Activated CD4-positive, alpha-beta memory T cell treated with anti-CD3 and anti-CD28 coated beads for 36 hours (primary cell): ENCODE measurements around the gene DEGS2. TPM values are rescaled to one million over a fixed set of nuclear protein-coding genes. Genes with fewer than 3 reads are reported as not detected.
"Not testable (repeated sequence)": the region's sequence is repeated elsewhere in the genome, so short reads cannot be mapped to it uniquely, and the experiment has no call there.

Source experiments
- CTCF ChIA-PET: fragments of 350-600 bp; sonication (Branson Sonifier 250); formaldehyde crosslinking; loops from one replicate; lab custom pipeline; 2021; ENCODE audit warnings: antibody characterized with exemption, inconsistent platforms; lab: Charles Lee
- POLR2A ChIA-PET: fragments of 350-600 bp; sonication (Branson Sonifier 250); formaldehyde crosslinking; loops from one replicate; lab custom pipeline; 2021; ENCODE audit warnings: antibody characterized with exemption; lab: Charles Lee
- DNase-seq: peaks from one replicate; pipeline ENCODE4 v3.0.0-alpha.2; 2020
- H3K27ac Mint-ChIP-seq: one replicate; pipeline ENCODE4 v1.8.0; 2021; ENCODE audit warnings: mixed read lengths
- H3K27me3 Mint-ChIP-seq: one replicate; pipeline ENCODE4 v1.8.0; 2021; ENCODE audit warnings: mixed read lengths
- H3K36me3 Mint-ChIP-seq: one replicate; pipeline ENCODE4 v1.8.0; 2021; ENCODE audit warnings: mixed read lengths
- H3K4me1 Mint-ChIP-seq: one replicate; pipeline ENCODE4 v1.8.0; 2021; ENCODE audit warnings: low read depth, mixed read lengths
- H3K4me3 Mint-ChIP-seq: one replicate; pipeline ENCODE4 v1.8.0; 2021; ENCODE audit warnings: mild to moderate bottlenecking, mixed read lengths
- H3K9me3 Mint-ChIP-seq: one replicate; pipeline ENCODE4 v1.8.0; 2021; ENCODE audit warnings: mixed read lengths
- intact Hi-C: fragments of 100-400 bp; cut with micrococcal nuclease; formaldehyde crosslinking; loops from one replicate; pipeline ENCODE4 v1.15.1; 2023
- total RNA-seq, 2 experiments: library from RNA; stranded (reverse); gene quantifications; one replicate each; pipeline ENCODE4 v1.2.3, GENCODE V29; 2021

Gene DEGS2
- 1 to 10 TPM; 1.1 to 1.3 TPM for total RNA-seq

GRCh38 chr14:100159094-100159864 lies at the start of gene DEGS2:
DEGS2 (minus strand) TSS chr14:100159645; CDS start chr14:100159587, 58 bp downstream.
- POLR2A ChIA-PET, result no interaction called here
- H3K9me3 Mint-ChIP-seq, result peaks cover 10% of the 10 kb centered on the region
- intact Hi-C loops, result no loop called here

GRCh38 chr14:100208136-100208535 lies 48.7 kb upstream of the DEGS2 start:
- H3K27me3 Mint-ChIP-seq, DNase-seq, H3K36me3 Mint-ChIP-seq, H3K4me3 Mint-ChIP-seq, H3K27ac Mint-ChIP-seq, H3K9me3 Mint-ChIP-seq, POLR2A ChIA-PET, intact Hi-C loops: not testable (repeated sequence)
- CTCF ChIA-PET, result interaction anchor here (1.2 kb wide), 1 partner anchor 15 kb away, joined by 4 read pairs; no protein-coding TSS in a partner anchor
- peaks cover 12% of the 10 kb centered on the region for H3K4me1 Mint-ChIP-seq

More at GRCh38 chr14:100159094-100159864, at the start of gene DEGS2:
- H3K4me1 Mint-ChIP-seq, result peaks cover 3% of the 10 kb centered on the region
- peaks cover 27% of the 10 kb centered on the region for H3K27me3 Mint-ChIP-seq
- H3K36me3 Mint-ChIP-seq, result peaks cover 5% of the 10 kb centered on the region
- H3K27ac Mint-ChIP-seq, result no peak within 1 kb of the TSS
- CTCF ChIA-PET, result interaction anchor here (1.4 kb wide), 1 partner anchor 34 kb away, joined by 6 read pairs; no protein-coding TSS in a partner anchor
- H3K4me3 Mint-ChIP-seq, result peak within 1 kb of the TSS; percentile 63
- DNase-seq, result peak; percentile 71

GRCh38 chr14:100207588-100207987 lies 48.1 kb upstream of the DEGS2 start:
- DNase-seq, result peak; percentile 20

GRCh38 chr14:100204835-100205167 lies 45.4 kb upstream of the DEGS2 start:
- H3K9me3 Mint-ChIP-seq, H3K4me1 Mint-ChIP-seq, H3K36me3 Mint-ChIP-seq, H3K27me3 Mint-ChIP-seq, DNase-seq, intact Hi-C loops, H3K4me3 Mint-ChIP-seq, H3K27ac Mint-ChIP-seq, POLR2A ChIA-PET: not testable (repeated sequence)
- CTCF ChIA-PET, result interaction anchor here (0.6 to 2.5 kb wide), 2 partner anchors 12 to 1665 kb away, joined by 3 to 17 read pairs; no protein-coding TSS in a partner anchor

More at GRCh38 chr14:100207588-100207987, 48.1 kb upstream of the DEGS2 start:
- H3K27me3 Mint-ChIP-seq, H3K36me3 Mint-ChIP-seq, POLR2A ChIA-PET, H3K4me3 Mint-ChIP-seq, H3K9me3 Mint-ChIP-seq, H3K4me1 Mint-ChIP-seq, intact Hi-C loops, H3K27ac Mint-ChIP-seq: not testable (repeated sequence)
- CTCF ChIA-PET, result interaction anchor here (1.2 kb wide), 1 partner anchor 15 kb away, joined by 4 read pairs; no protein-coding TSS in a partner anchor

GRCh38 chr14:100203962-100204834 lies 44.8 kb upstream of the DEGS2 start:
- POLR2A ChIA-PET, result interaction anchor here (0.8 kb wide), 1 partner anchor 22 kb away, joined by 3 read pairs; no protein-coding TSS in a partner anchor
- Mint-ChIP-seq H3K36me3 (no peaks in the 10 kb centered on the region), H3K4me1 (no peaks in the 10 kb centered on the region), H3K9me3 (no peaks in the 10 kb centered on the region), H3K27ac (no peak overlapping the region), H3K4me3 (no peak overlapping the region), H3K27me3 (peaks cover 2% of the 10 kb centered on the region)
- CTCF ChIA-PET, result interaction anchor here (0.6 to 2.5 kb wide), 4 partner anchors 12 to 1664 kb away, joined by 3 to 17 read pairs (median 4); no protein-coding TSS in a partner anchor
- intact Hi-C loops, result no loop called here
- DNase-seq, result no peak

GRCh38 chr14:100203146-100203545 lies 43.7 kb upstream of the DEGS2 start:
- no peaks in the 10 kb centered on the region for H3K9me3 Mint-ChIP-seq
- intact Hi-C loops, result no loop called here
- H3K27ac Mint-ChIP-seq, result no peak overlapping the region
- CTCF ChIA-PET, result interaction anchor here (2.4 kb wide), 1 partner anchor 10 kb away, joined by 11 read pairs; no protein-coding TSS in a partner anchor
- no peak for DNase-seq
- no peaks in the 10 kb centered on the region for H3K4me1 Mint-ChIP-seq
- no peaks in the 10 kb centered on the region for H3K36me3 Mint-ChIP-seq
- peaks cover 2% of the 10 kb centered on the region for H3K27me3 Mint-ChIP-seq
- H3K4me3 Mint-ChIP-seq, result no peak overlapping the region
- POLR2A ChIA-PET, result interaction anchor here (0.7 kb wide), 1 partner anchor 138 kb away, joined by 3 read pairs; no protein-coding TSS in a partner anchor

- Mint-ChIP-seq H3K4me3 (no peak overlapping the region), H3K9me3 (no peaks in the 10 kb centered on the region), H3K27me3 (peaks cover 2% of the 10 kb centered on the region), H3K27ac (no peak overlapping the region), H3K36me3 (no peaks in the 10 kb centered on the region), H3K4me1 (no peaks in the 10 kb centered on the region)
- intact Hi-C loops, result no loop called here
- ChIA-PET CTCF (interaction anchor here (2.4 kb wide), 1 partner anchor 10 kb away, joined by 11 read pairs; no protein-coding TSS in a partner anchor), POLR2A (interaction anchor here (0.7 kb wide), 1 partner anchor 138 kb away, joined by 3 read pairs; no protein-coding TSS in a partner anchor)
- no peak for DNase-seq
These were observed 43.3 kb upstream of the DEGS2 start for GRCh38 chr14:100202712-100203111.

GRCh38 chr14:100201701-100202100 lies 42.3 kb upstream of the DEGS2 start:
- Mint-ChIP-seq H3K27me3 (peaks cover 2% of the 10 kb centered on the region), H3K9me3 (no peaks in the 10 kb centered on the region), H3K27ac (no peak overlapping the region), H3K4me1 (no peaks in the 10 kb centered on the region), H3K4me3 (no peak overlapping the region), H3K36me3 (no peaks in the 10 kb centered on the region)
- POLR2A ChIA-PET, result no interaction called here
- CTCF ChIA-PET, result interaction anchor here (2.4 kb wide), 1 partner anchor 9 kb away, joined by 11 read pairs; no protein-coding TSS in a partner anchor
- intact Hi-C loops, result no loop called here
- DNase-seq, result no peak

GRCh38 chr14:100200311-100200710 lies 40.9 kb upstream of the DEGS2 start:
- Mint-ChIP-seq H3K27ac (no peak overlapping the region), H3K27me3 (peaks cover 2% of the 10 kb centered on the region), H3K4me1 (no peaks in the 10 kb centered on the region), H3K9me3 (no peaks in the 10 kb centered on the region), H3K4me3 (no peak overlapping the region), H3K36me3 (no peaks in the 10 kb centered on the region)
- intact Hi-C loops, result no loop called here
- ChIA-PET POLR2A (no interaction called here), CTCF (no interaction called here)
- no peak for DNase-seq

GRCh38 chr14:100199240-100199860 lies 39.9 kb upstream of the DEGS2 start:
- no peak overlapping the region for H3K4me3 Mint-ChIP-seq
- no peaks in the 10 kb centered on the region for H3K36me3 Mint-ChIP-seq
- no peak overlapping the region for H3K27ac Mint-ChIP-seq
- no peak for DNase-seq
- CTCF ChIA-PET, result no interaction called here
- H3K4me1 Mint-ChIP-seq, result peaks cover under 1% of the 10 kb centered on the region
- H3K27me3 Mint-ChIP-seq, result peaks cover 2% of the 10 kb centered on the region
- H3K9me3 Mint-ChIP-seq, result no peaks in the 10 kb centered on the region
- intact Hi-C loops, result loop anchor here (10.0 kb wide), 1 partner anchor 515 kb away; the partner anchor contains the start of gene CYP46A1
- POLR2A ChIA-PET, result no interaction called here
